ENCODE data around the gene FCN1.

- TF ChIP-seq ZFP3 (CRISPR knock-in tag; IDR thresholded peaks at IDR 0.05) (no peak), CSDC2 (CRISPR knock-in tag; IDR thresholded peaks at IDR 0.05) (no peak), TOX (CRISPR knock-in tag; IDR thresholded peaks at IDR 0.05; ENCODE audit: borderline replicate concordance) (no peak), PATZ1 (CRISPR knock-in tag; IDR thresholded peaks at IDR 0.05; ENCODE audit: borderline replicate concordance) (no peak), ZFP30 (CRISPR knock-in tag; IDR thresholded peaks at IDR 0.05) (no peak)
- TF ChIP-seq, protein P1, sequence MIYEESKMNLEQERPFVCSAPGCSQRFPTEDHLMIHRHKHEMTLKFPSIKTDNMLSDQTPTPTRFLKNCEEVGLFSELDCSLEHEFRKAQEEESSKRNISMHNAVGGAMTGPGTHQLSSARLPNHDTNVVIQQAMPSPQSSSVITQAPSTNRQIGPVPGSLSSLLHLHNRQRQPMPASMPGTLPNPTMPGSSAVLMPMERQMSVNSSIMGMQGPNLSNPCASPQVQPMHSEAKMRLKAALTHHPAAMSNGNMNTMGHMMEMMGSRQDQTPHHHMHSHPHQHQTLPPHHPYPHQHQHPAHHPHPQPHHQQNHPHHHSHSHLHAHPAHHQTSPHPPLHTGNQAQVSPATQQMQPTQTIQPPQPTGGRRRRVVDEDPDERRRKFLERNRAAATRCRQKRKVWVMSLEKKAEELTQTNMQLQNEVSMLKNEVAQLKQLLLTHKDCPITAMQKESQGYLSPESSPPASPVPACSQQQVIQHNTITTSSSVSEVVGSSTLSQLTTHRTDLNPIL (CRISPR knock-in tag; IDR thresholded peaks at IDR 0.05; ENCODE audit: low read depth) = no peak
Measured at GRCh38 chr9:134942788-134943184, 25.1 kb upstream of the FCN1 start.

All from SK-N-SH treated with all-trans-retinoic acid at 6 μM for 48 hours (cell line).